Measurements from ENCODE around the gene NETO1. TPM values are rescaled to one million over a fixed set of nuclear protein-coding genes. Genes with fewer than 3 reads are reported as not detected.

The NETO1 gene
- total RNA-seq, 1 donor: not detected

DNA sequence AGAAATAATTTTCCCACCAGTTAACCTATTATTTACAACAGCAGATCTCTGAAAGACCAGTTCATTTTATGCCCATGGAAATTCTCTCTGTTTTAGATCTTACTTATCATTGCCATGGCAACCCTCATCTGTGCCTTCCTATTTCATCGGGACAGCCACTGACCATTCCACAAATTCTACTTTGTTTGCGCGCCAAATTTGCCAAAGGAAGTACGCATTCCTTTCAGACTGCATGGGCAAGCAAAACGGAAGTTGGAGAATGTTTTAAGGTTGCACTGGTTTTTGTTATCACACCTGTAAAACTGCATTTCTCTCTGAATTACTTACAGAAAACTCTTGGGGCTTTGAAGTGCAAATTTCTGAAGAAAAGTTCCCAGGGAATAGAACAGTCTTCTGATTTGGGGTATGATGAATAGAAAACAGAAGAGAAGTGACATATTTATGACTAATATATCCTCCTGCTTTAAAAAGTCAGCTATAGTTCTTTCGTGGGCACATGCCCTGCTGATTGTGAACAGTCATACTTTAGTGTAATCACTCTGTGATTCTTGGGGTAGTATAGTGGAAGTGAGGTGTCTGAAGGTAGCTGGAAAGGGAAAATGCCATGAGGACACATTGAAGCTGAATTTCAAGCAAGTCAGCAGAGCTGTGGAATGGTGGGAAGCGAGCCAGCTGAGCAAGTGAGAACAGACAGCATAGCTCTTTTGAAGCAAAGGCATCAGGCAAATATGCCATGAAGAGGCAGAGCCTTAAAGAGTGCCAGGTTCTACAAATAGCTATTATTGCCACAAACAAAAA, 20.9 kb downstream of the NETO1 start:
- no peaks in the 10 kb centered on the region for H4K20me1 ChIP-seq (ENCODE audit: insufficient read depth, low read length)
- H3K36me3 ChIP-seq (ENCODE audit: insufficient read depth, low read length): no peaks in the 10 kb centered on the region
- no peak overlapping the region for H3K4me3 ChIP-seq (ENCODE audit: insufficient read depth, low read length)
- H3K4me1 ChIP-seq (ENCODE audit: insufficient read depth, low read length): no peaks in the 10 kb centered on the region
- no peak for DNase-seq (ENCODE audit: insufficient read length, low spot score, missing footprints)
- no peak overlapping the region for H3K4me2 ChIP-seq (ENCODE audit: insufficient read depth, low read length)
- no peaks in the 10 kb centered on the region for H3K79me2 ChIP-seq (ENCODE audit: insufficient read depth, low read length)
- no peaks in the 10 kb centered on the region for H3K9me3 ChIP-seq (ENCODE audit: low read depth, low read length)
- no peak overlapping the region for H2AFZ ChIP-seq (ENCODE audit: low read length)
- H3K27me3 ChIP-seq (ENCODE audit: insufficient read depth, low read length): no peaks in the 10 kb centered on the region
- TF ChIP-seq, protein P1, sequence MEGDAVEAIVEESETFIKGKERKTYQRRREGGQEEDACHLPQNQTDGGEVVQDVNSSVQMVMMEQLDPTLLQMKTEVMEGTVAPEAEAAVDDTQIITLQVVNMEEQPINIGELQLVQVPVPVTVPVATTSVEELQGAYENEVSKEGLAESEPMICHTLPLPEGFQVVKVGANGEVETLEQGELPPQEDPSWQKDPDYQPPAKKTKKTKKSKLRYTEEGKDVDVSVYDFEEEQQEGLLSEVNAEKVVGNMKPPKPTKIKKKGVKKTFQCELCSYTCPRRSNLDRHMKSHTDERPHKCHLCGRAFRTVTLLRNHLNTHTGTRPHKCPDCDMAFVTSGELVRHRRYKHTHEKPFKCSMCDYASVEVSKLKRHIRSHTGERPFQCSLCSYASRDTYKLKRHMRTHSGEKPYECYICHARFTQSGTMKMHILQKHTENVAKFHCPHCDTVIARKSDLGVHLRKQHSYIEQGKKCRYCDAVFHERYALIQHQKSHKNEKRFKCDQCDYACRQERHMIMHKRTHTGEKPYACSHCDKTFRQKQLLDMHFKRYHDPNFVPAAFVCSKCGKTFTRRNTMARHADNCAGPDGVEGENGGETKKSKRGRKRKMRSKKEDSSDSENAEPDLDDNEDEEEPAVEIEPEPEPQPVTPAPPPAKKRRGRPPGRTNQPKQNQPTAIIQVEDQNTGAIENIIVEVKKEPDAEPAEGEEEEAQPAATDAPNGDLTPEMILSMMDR (IDR thresholded peaks at IDR 0.05; ENCODE audit: extremely low read depth, low read depth, low read length): no peak
- no peak overlapping the region for H3K27ac ChIP-seq (ENCODE audit: low read depth, low read length)

DNA sequence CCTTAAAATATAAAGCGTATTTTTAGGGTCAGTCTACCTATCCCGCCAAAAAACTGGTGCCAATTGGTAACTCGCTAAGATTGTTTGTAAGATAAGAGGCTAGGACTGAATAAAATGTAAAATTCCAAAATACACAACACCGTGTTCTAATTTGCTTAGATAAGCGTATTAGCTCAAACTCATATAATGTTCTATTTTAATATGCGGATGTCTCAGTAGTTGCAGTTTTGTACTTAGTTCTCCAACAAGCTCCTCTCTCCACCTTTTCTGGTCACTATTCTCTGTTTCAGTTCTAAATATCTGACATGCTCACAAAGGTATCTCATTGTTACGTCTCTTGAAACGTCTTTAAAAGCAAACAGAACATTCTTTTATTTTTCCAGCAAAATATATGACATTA, 24.0 kb downstream of the NETO1 start:
- Histone ChIP-seq H3K4me1 (ENCODE audit: insufficient read depth, low read length) (no peaks in the 10 kb centered on the region), H4K20me1 (ENCODE audit: insufficient read depth, low read length) (no peaks in the 10 kb centered on the region), H3K79me2 (ENCODE audit: insufficient read depth, low read length) (no peaks in the 10 kb centered on the region), H3K36me3 (ENCODE audit: insufficient read depth, low read length) (no peaks in the 10 kb centered on the region), H2AFZ (ENCODE audit: low read length) (no peak overlapping the region), H3K27me3 (ENCODE audit: insufficient read depth, low read length) (no peaks in the 10 kb centered on the region), H3K27ac (ENCODE audit: low read depth, low read length) (no peak overlapping the region), H3K4me2 (ENCODE audit: insufficient read depth, low read length) (no peak overlapping the region), H3K4me3 (ENCODE audit: insufficient read depth, low read length) (no peak overlapping the region), H3K9me3 (ENCODE audit: low read depth, low read length) (no peaks in the 10 kb centered on the region)
- TF ChIP-seq, protein P1 (IDR thresholded peaks at IDR 0.05; ENCODE audit: extremely low read depth, low read depth, low read length): no peak
- DNase-seq (ENCODE audit: insufficient read length, low spot score, missing footprints): no peak

DNA sequence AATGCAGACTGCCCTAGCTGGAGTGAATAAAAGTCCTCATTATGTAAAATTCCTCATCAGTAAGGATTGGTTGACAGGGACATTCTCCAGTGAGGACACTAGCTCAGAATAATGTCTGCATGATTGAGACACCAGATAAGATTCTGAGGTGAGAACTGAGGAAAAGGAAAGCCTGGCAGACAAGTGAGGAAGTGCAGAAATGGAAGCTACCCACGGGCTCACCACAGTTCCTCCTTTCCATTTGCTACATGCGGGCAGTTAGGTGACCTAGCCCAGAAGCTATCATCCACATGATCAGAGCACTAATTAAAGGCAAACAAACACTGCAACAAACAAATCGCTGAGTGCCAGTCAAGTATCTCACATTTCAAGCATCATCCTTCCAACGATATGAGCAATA, 27.7 kb downstream of the NETO1 start:
- H2AFZ ChIP-seq (ENCODE audit: low read length): no peak overlapping the region
- no peak overlapping the region for H3K27ac ChIP-seq (ENCODE audit: low read depth, low read length)
- no peaks in the 10 kb centered on the region for H3K36me3 ChIP-seq (ENCODE audit: insufficient read depth, low read length)
- peaks cover 2% of the 10 kb centered on the region for H3K9me3 ChIP-seq (ENCODE audit: low read depth, low read length)
- no peak overlapping the region for H3K4me3 ChIP-seq (ENCODE audit: insufficient read depth, low read length)
- H3K27me3 ChIP-seq (ENCODE audit: insufficient read depth, low read length): no peaks in the 10 kb centered on the region
- H4K20me1 ChIP-seq (ENCODE audit: insufficient read depth, low read length): no peaks in the 10 kb centered on the region
- DNase-seq (ENCODE audit: insufficient read length, low spot score, missing footprints): no peak
- H3K4me2 ChIP-seq (ENCODE audit: insufficient read depth, low read length): no peak overlapping the region
- TF ChIP-seq, protein P1 (IDR thresholded peaks at IDR 0.05; ENCODE audit: extremely low read depth, low read depth, low read length): no peak
- no peaks in the 10 kb centered on the region for H3K4me1 ChIP-seq (ENCODE audit: insufficient read depth, low read length)
- H3K79me2 ChIP-seq (ENCODE audit: insufficient read depth, low read length): no peaks in the 10 kb centered on the region

DNA sequence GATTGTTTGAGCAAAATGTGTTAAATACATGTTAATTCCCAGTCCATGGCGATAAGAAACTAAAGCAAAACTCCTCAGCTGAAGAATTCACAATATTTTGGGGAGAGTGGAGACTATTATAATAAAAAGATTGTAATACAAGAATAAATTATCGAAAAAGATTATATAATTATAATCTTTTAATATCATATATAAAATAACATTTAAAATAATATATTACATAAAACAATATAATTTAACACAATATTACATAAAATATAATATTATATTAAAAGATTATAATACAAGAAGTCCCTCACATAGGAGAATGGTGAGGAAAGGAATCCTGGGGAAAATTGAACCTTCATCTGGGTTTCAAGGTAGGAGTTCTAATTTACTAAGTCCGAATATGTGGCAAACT, 33.1 kb downstream of the NETO1 start:
- Histone ChIP-seq H2AFZ (ENCODE audit: low read length) (no peak overlapping the region), H3K4me2 (ENCODE audit: insufficient read depth, low read length) (no peak overlapping the region), H3K4me1 (ENCODE audit: insufficient read depth, low read length) (no peaks in the 10 kb centered on the region), H3K4me3 (ENCODE audit: insufficient read depth, low read length) (no peak overlapping the region), H3K27me3 (ENCODE audit: insufficient read depth, low read length) (no peaks in the 10 kb centered on the region), H3K9me3 (ENCODE audit: low read depth, low read length) (peaks cover 4% of the 10 kb centered on the region), H4K20me1 (ENCODE audit: insufficient read depth, low read length) (no peaks in the 10 kb centered on the region), H3K27ac (ENCODE audit: low read depth, low read length) (no peak overlapping the region), H3K79me2 (ENCODE audit: insufficient read depth, low read length) (no peaks in the 10 kb centered on the region), H3K36me3 (ENCODE audit: insufficient read depth, low read length) (no peaks in the 10 kb centered on the region)
- DNase-seq (ENCODE audit: insufficient read length, low spot score, missing footprints): no peak
- TF ChIP-seq, protein P1 (IDR thresholded peaks at IDR 0.05; ENCODE audit: extremely low read depth, low read depth, low read length): no peak

Data from osteoblast (primary cell).